Stimulated activated CD4-positive, alpha-beta T cell treated with anti-CD3 and anti-CD28 coated beads, Interleukin-1b, Interleukin-23, amount 100 ng/mL, for 1 hour (primary cell): Measurements from ENCODE around the gene PRSS33.

Source experiments
- DNase-seq, 2 donors: peaks; one replicate each; pipeline ENCODE4 v3.0.0-alpha.2; 2020; ENCODE audit warnings: low read depth in 2 of 2

The PRSS33 gene

DNA sequence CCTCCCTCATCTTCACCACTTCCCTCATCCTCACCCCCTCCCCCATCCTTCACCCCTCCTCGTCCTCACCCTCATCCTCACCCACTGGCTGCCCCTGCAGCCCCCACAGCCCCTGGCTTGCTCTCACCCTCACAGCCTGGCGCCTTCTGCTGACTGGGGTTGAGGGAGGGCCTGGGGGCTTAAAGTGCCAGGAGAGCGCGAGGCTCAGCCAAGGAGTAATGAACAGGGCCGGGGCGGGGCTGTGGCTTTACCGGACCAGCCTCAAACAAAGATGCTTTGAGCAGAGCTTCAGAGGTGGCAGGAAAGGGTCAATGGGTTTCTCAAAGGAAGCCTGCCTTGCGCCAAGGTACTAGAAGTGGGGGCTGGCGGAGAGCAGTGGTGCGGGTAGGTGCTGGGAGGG lies at the start of gene PRSS33:
Gene PRSS33, minus strand, starts transcription at position 155 of the 400 bp plus-strand sequence. CDS start 1,013 bp downstream, outside the sequence.
- no peak for DNase-seq

GRCh38 chr16:2836646-2837508 lies 49.5 kb upstream of the PRSS33 start:
- no peak for DNase-seq

GRCh38 chr16:2835638-2836493 lies 48.5 kb upstream of the PRSS33 start:
- DNase-seq = no peak

DNA sequence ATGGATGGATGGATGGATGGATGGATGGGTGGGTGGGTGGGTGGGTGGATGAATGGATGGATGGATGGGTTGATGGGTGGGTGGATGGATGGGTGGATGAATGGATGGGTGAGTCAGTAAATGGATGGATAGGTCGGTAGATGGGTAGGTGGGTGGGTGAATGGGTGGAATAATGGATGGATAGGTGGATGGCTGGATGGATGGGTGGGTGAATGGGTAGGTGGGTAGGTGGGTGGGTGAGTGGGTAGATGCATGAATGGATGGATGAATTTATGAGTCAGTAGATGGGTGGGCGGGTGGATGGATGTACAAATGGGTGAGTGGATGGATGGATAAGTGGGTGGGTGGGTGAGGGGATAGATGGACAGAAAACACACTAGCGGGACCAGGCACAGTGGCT lies 47.6 kb upstream of the PRSS33 start:
- DNase-seq = no peak

GRCh38 chr16:2833776-2834175 lies 46.4 kb upstream of the PRSS33 start:
- no peak for DNase-seq

DNA sequence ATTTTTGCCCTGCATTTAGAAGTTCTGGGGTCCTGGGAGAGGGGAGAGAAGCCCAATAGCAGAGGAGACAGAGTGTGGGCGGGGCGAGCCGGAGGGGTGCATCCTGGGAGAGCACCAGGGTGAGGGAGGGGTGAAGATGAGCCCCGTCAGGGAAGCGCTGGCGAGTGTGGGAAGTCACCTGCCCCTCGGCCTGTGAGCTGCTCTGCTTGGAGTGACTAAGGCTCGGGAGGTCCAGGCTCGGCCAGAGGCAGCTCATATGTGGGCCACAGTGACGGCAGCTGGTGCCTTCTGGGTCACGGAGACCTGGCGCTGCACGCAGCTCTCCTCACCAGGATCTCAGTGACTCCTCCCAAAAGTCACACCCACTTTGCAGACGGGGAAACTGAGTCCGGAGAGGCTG lies 43.8 kb upstream of the PRSS33 start:
- DNase-seq = no peak

DNA sequence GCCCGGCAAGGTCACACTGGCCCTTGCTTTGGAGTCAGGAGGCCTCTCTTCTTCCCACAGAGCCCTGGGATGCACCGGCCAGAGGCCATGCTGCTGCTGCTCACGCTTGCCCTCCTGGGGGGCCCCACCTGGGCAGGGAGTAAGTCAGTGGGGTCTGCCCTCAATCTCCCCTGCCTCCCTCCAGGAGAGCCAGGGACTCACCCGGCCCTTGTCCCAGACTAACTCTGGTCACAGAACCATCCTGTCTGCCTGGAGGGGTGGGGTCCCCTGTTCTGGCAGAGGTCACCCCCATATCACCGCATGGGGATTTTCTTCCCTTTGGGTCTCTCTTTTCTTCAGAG lies 43.0 kb upstream of the PRSS33 start:
- DNase-seq = no peak

DNA sequence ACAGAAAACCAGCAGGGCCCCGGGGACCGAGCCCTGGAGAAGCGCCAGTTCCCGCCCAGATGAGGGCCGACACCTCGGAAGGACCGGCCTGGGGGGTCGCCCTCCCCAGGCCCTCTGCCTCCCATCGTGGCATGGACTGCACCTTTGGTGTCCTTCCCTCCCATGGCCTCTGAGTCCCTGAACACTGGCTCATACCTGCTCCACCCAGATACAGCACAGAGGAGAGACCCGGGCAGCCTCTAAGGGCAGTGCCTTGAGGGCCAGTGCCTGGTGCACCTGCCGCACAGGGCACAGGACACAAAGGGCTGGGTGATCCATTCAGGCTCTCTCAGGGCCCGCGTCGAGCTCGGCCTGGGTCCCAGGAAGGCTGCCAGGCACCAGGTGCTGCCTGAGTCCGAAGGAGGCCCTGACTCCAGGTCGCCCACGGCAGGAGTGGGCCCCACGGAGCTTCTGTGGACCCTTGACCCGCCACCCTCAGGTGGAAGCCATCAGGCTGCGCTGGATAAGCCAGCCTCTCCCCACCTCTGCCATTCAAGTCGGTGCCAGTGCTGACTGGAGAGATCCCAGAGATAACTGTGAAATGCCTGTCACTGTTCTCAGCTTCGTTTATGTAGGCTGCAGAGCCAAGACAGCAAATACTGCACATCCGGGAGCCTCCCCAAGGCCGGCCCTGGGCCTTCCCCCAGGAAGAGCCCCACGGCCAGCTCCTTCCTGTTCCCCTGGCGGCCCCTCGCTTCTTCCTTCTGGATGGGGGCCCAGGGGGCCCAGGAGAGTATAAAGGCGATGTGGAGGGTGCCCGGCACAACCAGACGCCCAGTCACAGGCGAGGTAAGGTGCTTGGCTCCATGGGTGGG lies 42.4 kb upstream of the PRSS33 start, which contains the start of gene ZG16B:
Gene ZG16B, plus strand, starts transcription at position 803 of the 854 bp plus-strand sequence. CDS start 139 bp downstream, outside the sequence.
- DNase-seq = no peak

- no peak for DNase-seq
Observed at GRCh38 chr16:2828876-2829430, 41.6 kb upstream of the PRSS33 start.

- DNase-seq = no peak
Observed at GRCh38 chr16:2828521-2828840, 41.1 kb upstream of the PRSS33 start.

DNA sequence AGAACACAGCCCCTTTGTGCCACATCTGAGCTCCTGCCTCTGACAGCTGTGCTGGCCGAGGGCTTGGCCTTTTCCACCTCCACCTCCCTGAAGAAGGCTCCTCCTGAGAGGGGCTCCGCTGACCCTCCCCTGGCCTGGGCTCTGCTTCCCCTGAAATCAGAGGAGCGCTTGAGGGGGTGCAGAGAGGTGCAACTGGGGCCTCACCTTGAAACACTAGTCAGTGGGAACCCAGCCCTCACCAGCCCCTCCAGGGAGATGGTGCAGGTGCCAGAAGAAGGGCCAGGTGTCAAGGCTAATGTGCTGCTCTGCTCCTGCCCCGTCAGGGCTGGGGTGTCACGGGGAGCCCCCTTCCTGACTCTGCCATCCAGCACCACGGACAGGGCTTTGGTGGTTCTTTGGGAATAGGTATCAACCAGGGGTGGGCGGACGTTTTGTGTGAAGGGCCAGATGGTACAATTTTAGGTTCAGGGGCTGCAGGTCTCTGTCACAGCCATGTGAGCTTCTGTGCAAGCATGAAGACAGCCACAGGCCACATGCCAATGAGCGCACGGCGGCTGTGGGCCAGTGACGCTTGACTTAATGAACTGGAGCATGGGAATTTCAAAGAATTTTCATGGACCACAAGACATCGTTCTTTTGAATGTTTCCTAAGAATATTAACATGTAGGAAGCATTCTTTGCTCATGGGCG lies 40.6 kb upstream of the PRSS33 start:
- no peak for DNase-seq

DNA sequence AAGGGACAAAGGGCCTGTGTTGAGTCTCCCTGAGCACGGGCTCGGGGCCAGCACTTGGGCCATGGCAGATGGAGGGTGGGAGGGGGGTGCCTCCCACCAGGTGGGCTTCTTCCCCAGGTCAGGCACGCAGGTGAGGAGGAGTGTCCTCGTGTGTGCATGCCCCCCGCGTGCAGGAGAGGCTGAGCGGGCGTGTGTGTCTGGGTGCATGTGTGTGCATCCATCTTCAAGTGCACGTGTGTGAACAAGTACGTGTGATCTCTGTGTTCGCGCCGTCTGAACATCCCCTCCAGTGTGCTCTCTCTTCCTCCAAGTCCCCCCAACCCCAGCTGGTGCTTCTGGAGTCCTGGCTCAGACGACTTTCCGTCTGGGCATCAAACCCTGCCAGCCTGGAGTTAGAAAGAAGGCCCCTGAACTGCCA lies 40.0 kb upstream of the PRSS33 start:
- DNase-seq = no peak

DNA sequence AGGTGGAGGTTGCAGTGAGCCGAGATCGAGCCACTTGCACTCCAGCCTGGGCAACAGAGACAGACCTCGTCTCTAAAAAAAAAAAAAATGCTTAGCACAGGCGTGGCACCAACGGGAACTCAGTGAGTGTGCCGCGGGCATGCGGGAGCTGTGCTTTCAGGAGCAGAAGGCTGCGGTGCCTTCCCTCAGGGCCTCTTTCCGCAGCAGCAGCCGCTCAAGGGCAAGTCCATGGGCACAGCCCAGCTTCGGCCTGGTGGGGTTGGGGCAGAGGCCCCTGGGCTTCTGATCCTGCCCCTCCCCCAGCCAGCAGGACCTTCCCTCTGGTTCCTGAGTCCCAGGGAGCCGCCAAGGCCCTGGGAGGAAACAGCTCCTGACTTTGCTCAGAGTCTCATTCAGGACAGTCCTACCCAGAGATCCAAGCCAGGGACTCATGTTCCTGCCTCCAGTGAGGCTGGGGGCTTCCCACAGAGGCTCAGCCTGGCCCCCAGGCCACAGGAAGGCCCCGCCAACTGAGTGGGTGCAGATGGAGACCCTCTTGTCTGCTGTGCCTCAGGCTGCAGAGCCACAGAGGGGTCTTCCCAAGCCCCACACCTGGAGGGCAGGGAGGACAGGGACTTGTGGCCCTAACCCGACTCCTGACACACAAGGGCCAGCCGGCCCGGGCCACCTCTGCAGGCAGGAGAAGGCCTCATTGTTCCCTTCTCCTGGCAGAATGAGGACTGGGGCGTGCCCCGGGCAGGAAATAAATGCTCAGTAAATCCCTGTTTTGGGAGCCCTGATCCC lies 39.4 kb upstream of the PRSS33 start:
- no peak for DNase-seq

GRCh38 chr16:2825906-2826305 lies 38.5 kb upstream of the PRSS33 start:
- DNase-seq = no peak

DNA sequence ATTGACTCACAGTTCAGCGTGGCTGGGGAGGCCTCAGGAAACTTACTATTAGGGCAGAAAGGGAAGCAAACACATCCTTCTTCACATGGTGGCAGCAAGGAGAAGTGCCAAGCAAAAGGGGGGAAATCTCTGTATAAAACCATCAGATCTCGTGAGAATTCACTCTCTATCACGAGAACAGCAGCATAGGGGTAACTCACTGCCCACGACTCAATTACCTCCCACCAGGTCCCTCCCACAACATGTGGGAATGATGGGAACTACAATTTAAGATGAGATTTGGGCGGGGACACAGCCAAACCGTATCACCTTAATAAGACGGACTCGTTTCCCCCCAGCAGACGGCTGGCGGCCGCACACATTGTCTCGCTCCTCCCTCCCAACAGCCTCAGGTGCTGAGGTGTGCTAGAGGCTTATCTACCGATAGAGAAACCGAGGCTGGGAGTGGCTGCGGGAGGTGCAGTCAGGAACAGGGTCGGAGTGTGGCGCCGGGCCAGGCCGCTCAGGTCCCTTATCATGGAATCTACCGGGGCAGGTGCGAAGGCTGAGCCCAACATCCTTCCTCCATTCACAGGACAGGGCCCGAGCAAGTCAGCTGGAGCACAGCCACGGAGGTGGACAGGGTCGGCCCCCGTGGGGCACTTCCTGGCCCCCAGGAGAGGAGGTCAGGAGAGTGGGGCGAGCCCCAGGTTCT lies 37.8 kb upstream of the PRSS33 start:
- no peak for DNase-seq

DNA sequence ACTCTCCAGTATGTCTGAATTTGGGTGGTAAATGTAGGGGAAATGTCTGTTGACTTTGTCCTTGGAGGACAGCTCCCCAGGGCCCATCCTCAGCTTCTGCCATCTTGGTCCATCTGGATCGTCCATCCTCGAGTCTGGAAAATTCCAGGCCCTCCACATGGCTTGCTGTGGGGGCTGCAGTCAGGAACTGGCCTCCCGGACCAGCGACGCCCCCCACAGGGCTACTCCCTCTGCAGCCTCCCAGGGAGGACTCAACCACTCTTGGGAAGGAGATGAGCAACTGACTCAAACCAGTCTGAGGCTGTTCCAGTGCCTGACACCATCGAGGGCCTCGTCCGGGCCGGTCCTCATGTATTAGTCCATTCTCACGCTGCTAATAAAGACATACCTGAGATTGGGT lies 37.3 kb upstream of the PRSS33 start:
- no peak for DNase-seq

GRCh38 chr16:2822496-2822895 lies 35.1 kb upstream of the PRSS33 start:
- DNase-seq = no peak

- DNase-seq = no peak
Observed at GRCh38 chr16:2822158-2822495, 34.8 kb upstream of the PRSS33 start.

DNA sequence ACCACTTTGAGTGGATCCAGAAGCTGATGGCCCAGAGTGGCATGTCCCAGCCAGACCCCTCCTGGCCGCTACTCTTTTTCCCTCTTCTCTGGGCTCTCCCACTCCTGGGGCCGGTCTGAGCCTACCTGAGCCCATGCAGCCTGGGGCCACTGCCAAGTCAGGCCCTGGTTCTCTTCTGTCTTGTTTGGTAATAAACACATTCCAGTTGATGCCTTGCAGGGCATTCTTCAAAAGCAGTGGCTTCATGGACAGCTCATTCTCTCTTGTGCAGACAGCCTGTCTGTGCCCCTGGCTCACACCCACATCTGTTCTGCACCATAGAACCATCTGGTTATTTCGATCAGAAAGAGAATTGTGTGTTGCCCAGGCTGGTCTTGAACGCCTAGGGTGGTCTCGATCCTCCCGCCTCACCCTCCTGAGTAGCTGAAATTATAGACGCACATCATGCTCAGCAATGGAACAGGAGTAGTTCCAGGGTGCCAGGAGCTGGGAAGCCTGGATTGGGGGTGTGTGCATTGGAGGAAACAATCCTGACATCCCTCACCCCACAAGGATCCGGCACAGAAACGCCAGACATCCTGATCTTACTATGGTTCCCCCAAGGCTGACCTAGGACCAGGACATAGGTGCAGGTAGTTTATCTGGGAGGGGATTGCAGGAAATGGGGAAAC lies 34.3 kb upstream of the PRSS33 start:
- no peak for DNase-seq
